OCI-LY3 (cell line): ENCODE results near the gene NQO2.

Source experiments
- CTCF ChIP-seq: fragments of 200-600, 300-600 bp; sonication (generic); IDR thresholded peaks from 2 replicates; pipeline ENCODE4 v1.5.1; 2014; ENCODE audit warnings: antibody characterized with exemption, low read length, low read depth
- EZH2phosphoT487 ChIP-seq: fragments of 200-600 bp; shearing (Covaris generic); IDR thresholded peaks from 2 replicates; pipeline ENCODE4 v1.6.1; 2018; ENCODE audit warnings: antibody characterized with exemption, mixed run types, low read depth

- TF ChIP-seq CTCF (no peak), EZH2phosphoT487 (no peak)
These were observed 1.6 kb downstream of the NQO2 start for GRCh38 chr6:3001146-3001772.
